B cell (primary cell): ENCODE measurements around the gene ICAM5. TPM values are rescaled to one million over a fixed set of nuclear protein-coding genes. Genes with fewer than 3 reads are reported as not detected.

Source experiments
- ATAC-seq: fragments of 200-7000 bp; cut with Tn5 transposase; one replicate; pipeline ENCODE4 v1.10.0; 2021; ENCODE audit warnings: low read depth, mild to moderate bottlenecking, moderate number of reproducible peaks, moderate library complexity
- CTCF ChIA-PET: fragments of 350-600 bp; sonication (Branson Sonifier 250); formaldehyde crosslinking; loops from one replicate; lab custom pipeline; 2021; ENCODE audit warnings: antibody characterized with exemption, inconsistent platforms; lab: Charles Lee
- POLR2A ChIA-PET: fragments of 350-600 bp; sonication (Branson Sonifier 250); formaldehyde crosslinking; loops from one replicate; lab custom pipeline; 2021; ENCODE audit warnings: antibody characterized with exemption; lab: Charles Lee
- DNase-seq: peaks from one replicate; pipeline ENCODE4 v3.0.0; 2013
- H2AFZ ChIP-seq: 2 replicates; pipeline ENCODE4 v1.6.1; 2012; ENCODE audit warnings: mild to moderate bottlenecking, low read depth, low read length; ENCODE audit not compliant: insufficient read depth, poor library complexity, severe bottlenecking
- H3K27ac ChIP-seq, 2 donors: 1 replicate in 1 of 2; 2 replicates in 1 of 2; pipeline ENCODE4 v1.5.1; 2012 to 2013; ENCODE audit warnings: low read length in 2 of 2, mild to moderate bottlenecking in 2 of 2, moderate library complexity in 1 of 2
- H3K27me3 ChIP-seq, 4 experiments: fragments of 200-600 bp in 1 of 4; sonication (generic) in 1 of 4; replicated peaks in 1 of 4; 1 replicate in 2 of 4; 2 replicates in 2 of 4; pipeline versions ENCODE4 v1.6.1 to v1.7.0; 2013 to 2016; ENCODE audit warnings: low read length in 3 of 4, mild to moderate bottlenecking in 2 of 4, mixed read lengths in 1 of 4, moderate library complexity in 1 of 4; ENCODE audit not compliant: insufficient read depth in 4 of 4, control insufficient read depth in 3 of 4; ENCODE audit errors: control extremely low read depth in 1 of 4
- H3K36me3 ChIP-seq, 2 experiments: replicated peaks in 1 of 2; 1 replicate in 1 of 2; 2 replicates in 1 of 2; pipeline versions ENCODE4 v1.6.1 to v1.7.1; 2013; ENCODE audit warnings: low read length in 1 of 2; ENCODE audit not compliant: insufficient read depth in 2 of 2, control insufficient read depth in 1 of 2; ENCODE audit errors: control extremely low read depth in 1 of 2, extremely low read depth in 1 of 2
- H3K4me1 ChIP-seq, 2 donors: fragments of 200-600 bp in 1 of 2; sonication (generic) in 1 of 2; 1 replicate in 1 of 2; 2 replicates in 1 of 2; pipeline versions ENCODE4 v1.5.1 to v1.6.1; 2013 to 2017; ENCODE audit warnings: low read length in 2 of 2; ENCODE audit not compliant: control insufficient read depth in 2 of 2, insufficient read depth in 2 of 2
- H3K4me2 ChIP-seq: replicated peaks from 2 replicates; pipeline ENCODE3; 2012; ENCODE audit warnings: mild to moderate bottlenecking, low read depth, low read length; ENCODE audit not compliant: poor library complexity, severe bottlenecking
- H3K4me3 ChIP-seq, 5 experiments: fragments of 200-600 bp in 1 of 5; sonication (generic) in 1 of 5; 1 replicate in 3 of 5; 2 replicates in 2 of 5; pipeline versions ENCODE4 v1.5.1 to v1.7.0; 2011 to 2016; ENCODE audit warnings: low read length in 4 of 5, mild to moderate bottlenecking in 4 of 5, low read depth in 2 of 5, control low read depth in 1 of 5, moderate library complexity in 1 of 5; ENCODE audit not compliant: insufficient read depth in 1 of 5; ENCODE audit errors: control extremely low read depth in 1 of 5, extremely low read depth in 1 of 5
- H3K79me2 ChIP-seq: fragments of 200-600 bp; sonication (generic); one replicate; pipeline ENCODE4 v1.6.0; 2016; ENCODE audit warnings: low read length; ENCODE audit not compliant: control insufficient read depth, insufficient read depth
- H3K9ac ChIP-seq: fragments of 200-600 bp; sonication (generic); 2 replicates; pipeline ENCODE4 v1.6.1; 2017; ENCODE audit warnings: mild to moderate bottlenecking, low read length, moderate library complexity
- H3K9me3 ChIP-seq, 3 donors: one replicate each; pipeline versions ENCODE4 v1.6.1 to v1.7.1; 2013; ENCODE audit warnings: low read length in 2 of 3; ENCODE audit not compliant: control insufficient read depth in 2 of 3, insufficient read depth in 1 of 3; ENCODE audit errors: control extremely low read depth in 1 of 3
- H4K20me1 ChIP-seq: 2 replicates; pipeline ENCODE4 v1.6.0; 2012; ENCODE audit warnings: mild to moderate bottlenecking, low read length; ENCODE audit not compliant: insufficient read depth, control insufficient read depth, poor library complexity, severe bottlenecking
- H3K27ac Mint-ChIP-seq: one replicate; pipeline ENCODE4 v1.8.0; 2021; ENCODE audit warnings: mixed read lengths
- H3K27me3 Mint-ChIP-seq: one replicate; pipeline ENCODE4 v1.8.0; 2021; ENCODE audit warnings: mixed read lengths
- H3K4me1 Mint-ChIP-seq: one replicate; pipeline ENCODE4 v1.8.0; 2021; ENCODE audit warnings: mixed read lengths
- H3K4me3 Mint-ChIP-seq: one replicate; pipeline ENCODE4 v1.8.0; 2021; ENCODE audit warnings: mixed read lengths
- H3K9me3 Mint-ChIP-seq: one replicate; pipeline ENCODE4 v1.8.0; 2022; ENCODE audit warnings: mixed read lengths; ENCODE audit not compliant: insufficient read depth
- CTCF ChIP-seq: fragments of 200-600 bp; IDR thresholded peaks from one replicate; pipeline ENCODE4 v1.8.0; 2022; ENCODE audit warnings: antibody characterized with exemption, mild to moderate bottlenecking
- EZH2 ChIP-seq: IDR thresholded peaks from 2 replicates; pipeline ENCODE4 v1.6.1; 2012; ENCODE audit warnings: borderline replicate concordance, low read depth, mild to moderate bottlenecking, moderate library complexity, low read length; ENCODE audit not compliant: insufficient read depth, poor library complexity, severe bottlenecking
- WGBS: methylation state at CpG from one replicate; pipeline ENCODE4 v1.1.5; 2013; ENCODE audit warnings: missing lambda C conversion rate; ENCODE audit not compliant: insufficient coverage; 5-methylcytosine and 5-hydroxymethylcytosine counted together
- intact Hi-C: fragments of 100-400 bp; cut with micrococcal nuclease; formaldehyde crosslinking; loops from one replicate; pipeline ENCODE4 v1.10.0; 2022
- polyA plus RNA-seq: library from polyadenylated mRNA; depleted of rRNA; stranded (reverse); fragments of >200 nt; gene quantifications from 2 replicates; pipeline ENCODE4 v1.2.3, GENCODE V29; 2012
- total RNA-seq, 2 donors: library from RNA; stranded (reverse); fragments of 120-200 nt in 1 of 2; gene quantifications; 1 replicate in 1 of 2; 2 replicates in 1 of 2; pipeline versions ENCODE4 v1.2.3 to v1.2.4, GENCODE V29; 2013 to 2022

ICAM5 gene
- total and polyA plus RNA-seq, 2 donors (not counting 1 experiment from before 2014, with no cell fraction given): 0.54 TPM; not detected in 1

GRCh38 chr19:10317045-10317856 is 27.5 kb downstream of the ICAM5 start:
- Histone ChIP-seq H3K4me1 (peaks cover 6 to 14% of the 10 kb centered on the region in 2 donors), H2AFZ (no peak overlapping the region), H3K27me3 (no peaks in the 10 kb centered on the region), H4K20me1 (peaks cover 6% of the 10 kb centered on the region), H3K27ac (no peak overlapping the region), H3K36me3 (peaks cover 0 to 32% of the 10 kb centered on the region in 2 experiments), H3K4me3 (no peak overlapping the region), H3K79me2 (peaks cover 3% of the 10 kb centered on the region), H3K4me2 (no peak overlapping the region), H3K9ac (no peak overlapping the region), H3K9me3 (no peaks in the 10 kb centered on the region)
- no peaks in the 10 kb centered on the region for H3K27me3 Mint-ChIP-seq
- intact Hi-C loops: no loop called here
- TF ChIP-seq CTCF (no peak), EZH2 (no peak)
- WGBS: 93% methylated on average over 19 of the region's 29 CpGs
- no peak overlapping the region for H3K27ac Mint-ChIP-seq
- ATAC-seq (no peak), DNase-seq (no peak)
- CTCF ChIA-PET: no interaction called here
- H3K4me1 Mint-ChIP-seq: peaks cover 14% of the 10 kb centered on the region
- POLR2A ChIA-PET: interaction anchor here (0.6 to 0.9 kb wide), 3 partner anchors 26 to 57 kb away, joined by 3 to 8 read pairs (median 4); no protein-coding TSS in a partner anchor
- H3K9me3 Mint-ChIP-seq: no peaks in the 10 kb centered on the region
- H3K4me3 Mint-ChIP-seq: no peak overlapping the region

- H3K36me3 ChIP-seq: peaks cover 0 to 39% of the 10 kb centered on the region in 2 experiments
- H3K9ac ChIP-seq: no peak overlapping the region
- H4K20me1 ChIP-seq: peaks cover 12% of the 10 kb centered on the region
- H3K4me1 ChIP-seq: peaks cover 6 to 14% of the 10 kb centered on the region in 2 donors
- TF ChIP-seq EZH2 (no peak), CTCF (no peak)
- H2AFZ ChIP-seq: no peak overlapping the region
- no peak for ATAC-seq
- no peaks in the 10 kb centered on the region for H3K9me3 ChIP-seq
- no peaks in the 10 kb centered on the region for H3K27me3 ChIP-seq
- WGBS: 80% methylated on average over 2 of the region's 15 CpGs
- Mint-ChIP-seq H3K4me1 (peaks cover 14% of the 10 kb centered on the region), H3K9me3 (no peaks in the 10 kb centered on the region), H3K4me3 (no peak overlapping the region), H3K27me3 (no peaks in the 10 kb centered on the region), H3K27ac (no peak overlapping the region)
- H3K27ac ChIP-seq: no peak overlapping the region
- intact Hi-C loops: no loop called here
- no peak overlapping the region for H3K4me3 ChIP-seq
- POLR2A ChIA-PET: interaction anchor here (0.6 kb wide), 1 partner anchor 16 kb away, joined by 3 read pairs; no protein-coding TSS in a partner anchor
- DNase-seq: no peak
- no peak overlapping the region for H3K4me2 ChIP-seq
- CTCF ChIA-PET: no interaction called here
- H3K79me2 ChIP-seq: peaks cover 3% of the 10 kb centered on the region
Measured at GRCh38 chr19:10317857-10318462, 28.2 kb downstream of the ICAM5 start.
